ENCODE measurements around the gene CCDC181.

- TF ChIP-seq CTCF (IDR thresholded peaks at IDR 0.05; ENCODE audit: poor library complexity), result no peak
- no peak for TF ChIP-seq EZH2 (IDR thresholded peaks at IDR 0.05; ENCODE audit: borderline replicate concordance)
Measured at GRCh38 chr1:169462385-169462784, 35.1 kb upstream of the CCDC181 start.
